B cell (primary cell): ENCODE results near the gene ZNF438. TPM values are rescaled to one million over a fixed set of nuclear protein-coding genes. Genes with fewer than 3 reads are reported as not detected.
"Not testable (repeated sequence)": the region's sequence is repeated elsewhere in the genome, so short reads cannot be mapped to it uniquely, and the experiment has no call there.

Experiments used
- ATAC-seq: fragments of 200-7000 bp; cut with Tn5 transposase; one replicate; pipeline ENCODE4 v1.10.0; 2021; ENCODE audit warnings: low read depth, mild to moderate bottlenecking, moderate number of reproducible peaks, moderate library complexity
- CTCF ChIA-PET: fragments of 350-600 bp; sonication (Branson Sonifier 250); formaldehyde crosslinking; loops from one replicate; lab custom pipeline; 2021; ENCODE audit warnings: antibody characterized with exemption, inconsistent platforms; lab: Charles Lee
- POLR2A ChIA-PET: fragments of 350-600 bp; sonication (Branson Sonifier 250); formaldehyde crosslinking; loops from one replicate; lab custom pipeline; 2021; ENCODE audit warnings: antibody characterized with exemption; lab: Charles Lee
- DNase-seq: peaks from one replicate; pipeline ENCODE4 v3.0.0; 2013
- H2AFZ ChIP-seq: 2 replicates; pipeline ENCODE4 v1.6.1; 2012; ENCODE audit warnings: mild to moderate bottlenecking, low read depth, low read length; ENCODE audit not compliant: insufficient read depth, poor library complexity, severe bottlenecking
- H3K27ac ChIP-seq, 2 donors: 1 replicate in 1 of 2; 2 replicates in 1 of 2; pipeline ENCODE4 v1.5.1; 2012 to 2013; ENCODE audit warnings: low read length in 2 of 2, mild to moderate bottlenecking in 2 of 2, moderate library complexity in 1 of 2
- H3K27me3 ChIP-seq, 4 experiments: fragments of 200-600 bp in 1 of 4; sonication (generic) in 1 of 4; replicated peaks in 1 of 4; 1 replicate in 2 of 4; 2 replicates in 2 of 4; pipeline versions ENCODE4 v1.6.1 to v1.7.0; 2013 to 2016; ENCODE audit warnings: low read length in 3 of 4, mild to moderate bottlenecking in 2 of 4, mixed read lengths in 1 of 4, moderate library complexity in 1 of 4; ENCODE audit not compliant: insufficient read depth in 4 of 4, control insufficient read depth in 3 of 4; ENCODE audit errors: control extremely low read depth in 1 of 4
- H3K36me3 ChIP-seq, 2 experiments: replicated peaks in 1 of 2; 1 replicate in 1 of 2; 2 replicates in 1 of 2; pipeline versions ENCODE4 v1.6.1 to v1.7.1; 2013; ENCODE audit warnings: low read length in 1 of 2; ENCODE audit not compliant: insufficient read depth in 2 of 2, control insufficient read depth in 1 of 2; ENCODE audit errors: control extremely low read depth in 1 of 2, extremely low read depth in 1 of 2
- H3K4me1 ChIP-seq, 2 donors: fragments of 200-600 bp in 1 of 2; sonication (generic) in 1 of 2; 1 replicate in 1 of 2; 2 replicates in 1 of 2; pipeline versions ENCODE4 v1.5.1 to v1.6.1; 2013 to 2017; ENCODE audit warnings: low read length in 2 of 2; ENCODE audit not compliant: control insufficient read depth in 2 of 2, insufficient read depth in 2 of 2
- H3K4me2 ChIP-seq: replicated peaks from 2 replicates; pipeline ENCODE3; 2012; ENCODE audit warnings: mild to moderate bottlenecking, low read depth, low read length; ENCODE audit not compliant: poor library complexity, severe bottlenecking
- H3K4me3 ChIP-seq, 5 experiments: fragments of 200-600 bp in 1 of 5; sonication (generic) in 1 of 5; 1 replicate in 3 of 5; 2 replicates in 2 of 5; pipeline versions ENCODE4 v1.5.1 to v1.7.0; 2011 to 2016; ENCODE audit warnings: low read length in 4 of 5, mild to moderate bottlenecking in 4 of 5, low read depth in 2 of 5, control low read depth in 1 of 5, moderate library complexity in 1 of 5; ENCODE audit not compliant: insufficient read depth in 1 of 5; ENCODE audit errors: control extremely low read depth in 1 of 5, extremely low read depth in 1 of 5
- H3K79me2 ChIP-seq: fragments of 200-600 bp; sonication (generic); one replicate; pipeline ENCODE4 v1.6.0; 2016; ENCODE audit warnings: low read length; ENCODE audit not compliant: control insufficient read depth, insufficient read depth
- H3K9ac ChIP-seq: fragments of 200-600 bp; sonication (generic); 2 replicates; pipeline ENCODE4 v1.6.1; 2017; ENCODE audit warnings: mild to moderate bottlenecking, low read length, moderate library complexity
- H3K9me3 ChIP-seq, 3 donors: one replicate each; pipeline versions ENCODE4 v1.6.1 to v1.7.1; 2013; ENCODE audit warnings: low read length in 2 of 3; ENCODE audit not compliant: control insufficient read depth in 2 of 3, insufficient read depth in 1 of 3; ENCODE audit errors: control extremely low read depth in 1 of 3
- H4K20me1 ChIP-seq: 2 replicates; pipeline ENCODE4 v1.6.0; 2012; ENCODE audit warnings: mild to moderate bottlenecking, low read length; ENCODE audit not compliant: insufficient read depth, control insufficient read depth, poor library complexity, severe bottlenecking
- H3K27ac Mint-ChIP-seq: one replicate; pipeline ENCODE4 v1.8.0; 2021; ENCODE audit warnings: mixed read lengths
- H3K27me3 Mint-ChIP-seq: one replicate; pipeline ENCODE4 v1.8.0; 2021; ENCODE audit warnings: mixed read lengths
- H3K4me1 Mint-ChIP-seq: one replicate; pipeline ENCODE4 v1.8.0; 2021; ENCODE audit warnings: mixed read lengths
- H3K4me3 Mint-ChIP-seq: one replicate; pipeline ENCODE4 v1.8.0; 2021; ENCODE audit warnings: mixed read lengths
- H3K9me3 Mint-ChIP-seq: one replicate; pipeline ENCODE4 v1.8.0; 2022; ENCODE audit warnings: mixed read lengths; ENCODE audit not compliant: insufficient read depth
- EZH2 ChIP-seq: IDR thresholded peaks from 2 replicates; pipeline ENCODE4 v1.6.1; 2012; ENCODE audit warnings: borderline replicate concordance, low read depth, mild to moderate bottlenecking, moderate library complexity, low read length; ENCODE audit not compliant: insufficient read depth, poor library complexity, severe bottlenecking
- WGBS: methylation state at CpG from one replicate; pipeline ENCODE4 v1.1.5; 2013; ENCODE audit warnings: missing lambda C conversion rate; ENCODE audit not compliant: insufficient coverage; 5-methylcytosine and 5-hydroxymethylcytosine counted together
- intact Hi-C: fragments of 100-400 bp; cut with micrococcal nuclease; formaldehyde crosslinking; loops from one replicate; pipeline ENCODE4 v1.10.0; 2022
- polyA plus RNA-seq: library from polyadenylated mRNA; depleted of rRNA; stranded (reverse); fragments of >200 nt; gene quantifications from 2 replicates; pipeline ENCODE4 v1.2.3, GENCODE V29; 2012
- total RNA-seq, 2 donors: library from RNA; stranded (reverse); fragments of 120-200 nt in 1 of 2; gene quantifications; 1 replicate in 1 of 2; 2 replicates in 1 of 2; pipeline versions ENCODE4 v1.2.3 to v1.2.4, GENCODE V29; 2013 to 2022
- TF ChIP-seq, protein P1 (sequence below): fragments of 200-600 bp; IDR thresholded peaks from one replicate; pipeline ENCODE4 v1.8.0; 2022; ENCODE audit warnings: antibody characterized with exemption, mild to moderate bottlenecking

The ZNF438 gene
- total and polyA plus RNA-seq, 2 donors (not counting 1 experiment from before 2014, with no cell fraction given): 2.0 to 3.7 TPM

DNA sequence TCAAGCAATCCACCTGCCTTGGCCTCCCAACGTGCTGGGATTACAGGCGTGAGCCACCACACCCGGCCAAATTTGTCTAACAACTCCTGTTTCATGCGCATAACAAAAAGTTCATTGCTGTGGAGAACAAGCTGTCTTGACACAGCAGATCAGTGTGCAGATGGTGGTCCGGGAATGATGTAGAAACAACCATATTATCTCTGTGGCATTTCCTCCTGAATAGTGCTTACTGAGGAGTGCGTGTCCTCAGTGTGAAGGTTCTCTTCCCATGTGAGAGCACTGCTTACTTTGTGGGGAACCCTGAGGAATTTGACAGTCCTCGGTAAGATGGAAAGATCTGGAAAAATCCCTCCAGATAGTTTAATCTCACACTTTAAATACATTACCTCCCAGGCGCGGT is 30.3 kb upstream of the ZNF438 start:
- Mint-ChIP-seq H3K4me3 (no peak overlapping the region), H3K4me1 (no peaks in the 10 kb centered on the region), H3K27ac (no peak overlapping the region), H3K27me3 (peaks cover 33% of the 10 kb centered on the region), H3K9me3 (no peaks in the 10 kb centered on the region)
- Histone ChIP-seq H3K9ac (no peak overlapping the region), H3K27me3 (no peaks in the 10 kb centered on the region), H3K4me2 (no peak overlapping the region), H3K79me2 (no peaks in the 10 kb centered on the region), H3K27ac (no peak overlapping the region), H2AFZ (no peak overlapping the region), H3K9me3 (no peaks in the 10 kb centered on the region), H4K20me1 (no peaks in the 10 kb centered on the region), H3K36me3 (no peaks in the 10 kb centered on the region), H3K4me3 (no peak overlapping the region), H3K4me1 (no peaks in the 10 kb centered on the region)
- intact Hi-C loops: no loop called here
- ChIA-PET POLR2A (no interaction called here), CTCF (no interaction called here)
- TF ChIP-seq EZH2: no peak
- TF ChIP-seq, protein P1, sequence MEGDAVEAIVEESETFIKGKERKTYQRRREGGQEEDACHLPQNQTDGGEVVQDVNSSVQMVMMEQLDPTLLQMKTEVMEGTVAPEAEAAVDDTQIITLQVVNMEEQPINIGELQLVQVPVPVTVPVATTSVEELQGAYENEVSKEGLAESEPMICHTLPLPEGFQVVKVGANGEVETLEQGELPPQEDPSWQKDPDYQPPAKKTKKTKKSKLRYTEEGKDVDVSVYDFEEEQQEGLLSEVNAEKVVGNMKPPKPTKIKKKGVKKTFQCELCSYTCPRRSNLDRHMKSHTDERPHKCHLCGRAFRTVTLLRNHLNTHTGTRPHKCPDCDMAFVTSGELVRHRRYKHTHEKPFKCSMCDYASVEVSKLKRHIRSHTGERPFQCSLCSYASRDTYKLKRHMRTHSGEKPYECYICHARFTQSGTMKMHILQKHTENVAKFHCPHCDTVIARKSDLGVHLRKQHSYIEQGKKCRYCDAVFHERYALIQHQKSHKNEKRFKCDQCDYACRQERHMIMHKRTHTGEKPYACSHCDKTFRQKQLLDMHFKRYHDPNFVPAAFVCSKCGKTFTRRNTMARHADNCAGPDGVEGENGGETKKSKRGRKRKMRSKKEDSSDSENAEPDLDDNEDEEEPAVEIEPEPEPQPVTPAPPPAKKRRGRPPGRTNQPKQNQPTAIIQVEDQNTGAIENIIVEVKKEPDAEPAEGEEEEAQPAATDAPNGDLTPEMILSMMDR: no peak
- DNase-seq (no peak), ATAC-seq (no peak)
- WGBS: 96% methylated on average over 6 of the region's 9 CpGs

DNA sequence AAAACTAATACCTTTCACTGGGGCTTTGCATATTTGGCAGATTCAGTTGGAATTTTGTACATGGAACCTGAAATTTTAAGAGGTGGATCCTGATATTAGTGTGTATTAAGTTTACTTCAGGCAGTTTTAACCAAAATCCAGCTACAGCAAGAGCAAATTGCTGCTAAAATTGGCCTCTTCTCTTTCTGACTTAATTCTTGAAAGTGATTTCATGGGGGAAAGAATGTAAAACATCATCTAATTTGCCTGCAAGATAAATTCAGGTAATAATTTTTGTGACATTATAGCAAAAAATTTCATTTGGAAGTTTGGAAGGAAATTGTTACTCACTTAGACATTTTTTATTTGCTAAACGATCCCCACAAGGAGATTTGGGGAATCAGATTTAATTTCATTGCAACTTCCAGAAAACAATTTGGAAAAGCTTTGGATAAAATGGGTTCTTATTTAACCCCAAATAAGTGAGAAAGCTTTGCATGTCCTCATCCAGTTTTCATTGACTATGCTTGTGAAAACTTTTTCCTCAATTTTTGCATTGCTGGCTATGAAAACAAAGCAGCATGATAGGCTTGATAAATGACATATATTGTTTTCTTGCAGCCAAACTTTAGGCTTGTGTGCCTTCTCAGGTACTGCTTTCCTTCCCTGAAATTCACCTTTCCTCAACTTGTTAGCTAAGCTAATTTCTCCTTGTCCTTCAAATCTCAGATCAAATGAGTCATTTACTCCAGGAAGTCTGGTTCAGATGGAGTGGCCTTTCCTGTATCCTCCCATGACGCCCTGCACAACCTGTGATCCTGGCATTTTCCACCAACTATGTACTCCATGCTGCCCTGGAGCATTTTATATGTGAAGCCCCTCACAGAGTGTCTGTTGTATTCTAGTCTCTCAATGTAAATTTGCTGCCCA is 27.4 kb upstream of the ZNF438 start:
- Histone ChIP-seq H3K27ac (no peak overlapping the region), H3K4me2 (no peak overlapping the region), H3K9ac (no peak overlapping the region), H4K20me1 (no peaks in the 10 kb centered on the region), H3K9me3 (peaks cover 0 to 7% (median 0%) of the 10 kb centered on the region in 3 donors), H2AFZ (no peak overlapping the region), H3K4me3 (no peak overlapping the region), H3K79me2 (no peaks in the 10 kb centered on the region), H3K27me3 (no peaks in the 10 kb centered on the region), H3K36me3 (no peaks in the 10 kb centered on the region), H3K4me1 (no peaks in the 10 kb centered on the region)
- 100% methylated on average over 1 of the region's 2 CpGs for WGBS
- DNase-seq: no peak
- Mint-ChIP-seq H3K4me3 (no peak overlapping the region), H3K4me1 (no peaks in the 10 kb centered on the region), H3K9me3 (no peaks in the 10 kb centered on the region), H3K27me3 (peaks cover 26% of the 10 kb centered on the region), H3K27ac (no peak overlapping the region)
- ChIA-PET CTCF (no interaction called here), POLR2A (no interaction called here)
- no peak for ATAC-seq
- TF ChIP-seq, protein P1: no peak
- TF ChIP-seq EZH2: no peak
- intact Hi-C loops: no loop called here

DNA sequence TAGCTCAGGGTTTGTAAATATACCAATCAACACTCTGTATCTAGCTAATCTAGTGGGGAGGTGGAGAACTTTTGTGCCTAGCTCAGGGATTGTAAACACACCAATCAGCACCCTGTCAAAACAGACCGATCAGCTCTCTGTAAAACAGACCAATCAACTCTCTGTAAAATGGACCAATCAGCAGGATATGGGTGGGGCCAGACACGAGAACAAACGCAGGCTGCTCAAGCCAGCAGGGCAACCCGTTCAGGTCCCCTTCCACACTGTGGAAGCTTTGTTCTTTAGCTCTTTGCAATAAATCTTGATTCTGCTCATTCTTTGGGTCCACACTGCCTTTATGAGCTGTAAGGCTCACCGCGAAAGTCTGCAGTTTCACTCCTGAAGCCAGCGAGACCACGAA is 25.0 kb upstream of the ZNF438 start:
- CTCF ChIA-PET: interaction anchor here (0.6 kb wide), 1 partner anchor 204 kb away, joined by 4 read pairs; no protein-coding TSS in a partner anchor

More for the DNA sequence above, 25.0 kb upstream of the ZNF438 start:
- H3K4me2 ChIP-seq, H3K36me3 ChIP-seq, H3K4me3 ChIP-seq, intact Hi-C loops, H3K9me3 ChIP-seq, DNase-seq, H3K9me3 Mint-ChIP-seq, POLR2A ChIA-PET, H3K27ac Mint-ChIP-seq, H3K27ac ChIP-seq, H3K79me2 ChIP-seq, H3K4me3 Mint-ChIP-seq, H3K4me1 Mint-ChIP-seq, H3K9ac ChIP-seq, ATAC-seq, H2AFZ ChIP-seq, H3K4me1 ChIP-seq, H4K20me1 ChIP-seq, H3K27me3 ChIP-seq: not testable (repeated sequence)
- 83% methylated on average over 8 of the region's 8 CpGs for whole genome bisulfite sequencing
- H3K27me3 Mint-ChIP-seq: peaks cover 19% of the 10 kb centered on the region
